Measurements from ENCODE around the gene SSB. TPM values are rescaled to one million over a fixed set of nuclear protein-coding genes. Genes with fewer than 3 reads are reported as not detected.
"Not testable (repeated sequence)": the region's sequence is repeated elsewhere in the genome, so short reads cannot be mapped to it uniquely, and the experiment has no call there.

SSB gene
- total and polyA plus RNA-seq, 7 experiments from 2014 or later: 80.5 to 150 (median 102) TPM

DNA sequence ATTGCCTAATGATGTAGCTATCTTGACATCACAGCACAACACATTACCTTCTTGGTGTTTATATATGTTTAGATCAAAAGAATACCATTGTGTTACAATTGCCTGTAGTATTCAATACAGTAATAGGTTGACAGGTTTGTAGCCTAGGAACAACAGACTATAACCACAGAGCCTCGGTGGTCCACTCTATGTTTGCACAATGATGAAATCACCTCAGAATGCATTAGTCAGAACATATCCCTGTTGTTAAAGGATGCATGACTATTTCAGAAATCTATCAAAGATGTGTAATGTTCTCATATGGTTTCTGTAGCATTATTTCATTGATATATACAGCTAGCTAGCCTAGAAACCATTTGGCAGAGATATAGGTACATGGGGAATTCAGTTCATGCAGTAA, 17.2 kb downstream of the SSB start:
- no peaks in the 10 kb centered on the region for H3K9me3 ChIP-seq (ENCODE audit: control insufficient read depth in 2 of 3, low read length in 3 of 3)
- ATAC-seq (no peak), DNase-seq (no peak)
- Mint-ChIP-seq H3K4me1 (peaks cover 5 to 25% (median 17%) of the 10 kb centered on the region in 7 donors), H3K27me3 (no peaks in the 10 kb centered on the region), H3K4me3 (no peak overlapping the region), H3K36me3 (peaks cover 12 to 45% (median 44%) of the 10 kb centered on the region in 5 donors), H3K9me3 (peaks cover 0 to 9% (median 0%) of the 10 kb centered on the region in 11 donors), H3K27ac (no peak overlapping the region)
- ChIA-PET POLR2A (interaction anchor here (1.2 to 1.3 kb wide), 2 partner anchors 8 to 11 kb away, joined by 3 to 4 read pairs; partner anchors contain the start of genes METTL5 and UBR3), CTCF (interaction anchor here (1.3 kb wide), 1 partner anchor 9 kb away, joined by 3 read pairs; the partner anchor contains the start of gene METTL5)
- no peak overlapping the region for H3K4me3 ChIP-seq (ENCODE audit: low read length)
- intact Hi-C loops (cut with micrococcal nuclease): no loop called here
- H3K4me1 ChIP-seq (ENCODE audit: control insufficient read depth in 2 of 2, insufficient read depth in 2 of 2, low read length in 2 of 2): peaks cover 0 to 3% of the 10 kb centered on the region in 2 donors
- no peak overlapping the region for H3K27ac ChIP-seq (ENCODE audit: low read depth, low read length)
- H3K27me3 ChIP-seq (ENCODE audit: control insufficient read depth in 2 of 2, insufficient read depth in 2 of 2, low read length in 2 of 2): no peaks in the 10 kb centered on the region
- peaks cover 10 to 56% (median 10%) of the 10 kb centered on the region in 3 experiments for H3K36me3 ChIP-seq (ENCODE audit: control insufficient read depth in 2 of 3, insufficient read depth in 3 of 3, low read length in 3 of 3)

DNA sequence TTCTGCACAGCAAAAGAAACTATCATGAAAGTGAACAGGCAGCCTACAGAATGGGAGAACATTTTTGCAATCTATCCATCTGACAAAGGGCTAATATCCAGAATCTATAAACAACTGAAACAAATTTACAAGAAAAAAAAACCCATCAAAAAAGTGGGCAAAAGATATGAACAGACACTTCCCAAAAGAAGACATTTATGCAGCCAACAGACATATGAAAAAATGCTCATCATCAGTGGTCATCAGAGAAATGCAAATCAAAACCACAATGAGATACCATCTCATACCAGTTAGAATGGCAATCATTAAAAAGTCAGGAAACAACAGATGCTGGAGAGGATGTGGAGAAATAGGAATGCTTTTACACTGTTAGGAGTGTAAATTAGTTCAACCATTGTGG, 18.3 kb downstream of the SSB start:
- H3K27ac ChIP-seq (ENCODE audit: low read depth, low read length); H3K4me3 ChIP-seq (ENCODE audit: low read length); DNase-seq; H3K9me3 ChIP-seq (ENCODE audit: control insufficient read depth in 2 of 3, low read length in 3 of 3); intact Hi-C loops (cut with micrococcal nuclease); CTCF ChIA-PET; H3K27me3 ChIP-seq (ENCODE audit: control insufficient read depth in 2 of 2, insufficient read depth in 2 of 2, low read length in 2 of 2); H3K27me3 Mint-ChIP-seq; H3K9me3 Mint-ChIP-seq; ATAC-seq; H3K4me1 ChIP-seq (ENCODE audit: control insufficient read depth in 2 of 2, insufficient read depth in 2 of 2, low read length in 2 of 2); H3K4me3 Mint-ChIP-seq: not testable (repeated sequence)
- Mint-ChIP-seq H3K27ac (peak overlapping the region in 5 of 9 donors; percentile 8 to 54 (median 38)), H3K4me1 (peaks cover 10 to 35% (median 28%) of the 10 kb centered on the region in 7 donors), H3K36me3 (peaks cover 12 to 44% (median 40%) of the 10 kb centered on the region in 5 donors)
- peaks cover 4 to 46% (median 4%) of the 10 kb centered on the region in 3 experiments for H3K36me3 ChIP-seq (ENCODE audit: control insufficient read depth in 2 of 3, insufficient read depth in 3 of 3, low read length in 3 of 3)
- POLR2A ChIA-PET: interaction anchor here (1.2 kb wide), 1 partner anchor 10 kb away, joined by 3 read pairs; the partner anchor contains the start of gene UBR3

GRCh38 chr2:169817369-169817768, 18.7 kb downstream of the SSB start:
- peak overlapping the region in 3 of 9 donors; percentile 34 to 88 (median 54) for H3K27ac Mint-ChIP-seq
- CTCF ChIA-PET: not testable (repeated sequence)

GRCh38 chr2:169818241-169818640, 19.6 kb downstream of the SSB start:
- H3K27me3 ChIP-seq (ENCODE audit: control insufficient read depth in 2 of 2, insufficient read depth in 2 of 2, low read length in 2 of 2): no peaks in the 10 kb centered on the region
- POLR2A ChIA-PET: no interaction called here
- CTCF ChIA-PET: no interaction called here
- no peak overlapping the region for H3K27ac ChIP-seq (ENCODE audit: low read depth, low read length)
- H3K36me3 ChIP-seq (ENCODE audit: control insufficient read depth in 2 of 3, insufficient read depth in 3 of 3, low read length in 3 of 3): peaks cover 4 to 34% (median 4%) of the 10 kb centered on the region in 3 experiments
- Mint-ChIP-seq H3K36me3 (peaks cover 12 to 43% (median 36%) of the 10 kb centered on the region in 5 donors), H3K4me3 (no peak overlapping the region), H3K9me3 (peaks cover 0 to 9% (median 0%) of the 10 kb centered on the region in 11 donors), H3K27me3 (no peaks in the 10 kb centered on the region), H3K4me1 (peaks cover 16 to 48% (median 41%) of the 10 kb centered on the region in 7 donors), H3K27ac (peak overlapping the region in 2 of 9 donors; percentile 13 to 18)
- peaks cover 6 to 9% of the 10 kb centered on the region in 2 donors for H3K4me1 ChIP-seq (ENCODE audit: control insufficient read depth in 2 of 2, insufficient read depth in 2 of 2, low read length in 2 of 2)
- intact Hi-C loops (cut with micrococcal nuclease): no loop called here
- no peak overlapping the region for H3K4me3 ChIP-seq (ENCODE audit: low read length)
- no peak for ATAC-seq
- no peak for DNase-seq
- H3K9me3 ChIP-seq (ENCODE audit: control insufficient read depth in 2 of 3, low read length in 3 of 3): no peaks in the 10 kb centered on the region

More at GRCh38 chr2:169817369-169817768, 18.7 kb downstream of the SSB start:
- intact Hi-C loops (cut with micrococcal nuclease); H3K27ac ChIP-seq (ENCODE audit: low read depth, low read length); H3K9me3 Mint-ChIP-seq; H3K4me3 Mint-ChIP-seq; POLR2A ChIA-PET; H3K27me3 Mint-ChIP-seq; ATAC-seq; H3K9me3 ChIP-seq (ENCODE audit: control insufficient read depth in 2 of 3, low read length in 3 of 3); H3K4me3 ChIP-seq (ENCODE audit: low read length); H3K27me3 ChIP-seq (ENCODE audit: control insufficient read depth in 2 of 2, insufficient read depth in 2 of 2, low read length in 2 of 2); H3K4me1 ChIP-seq (ENCODE audit: control insufficient read depth in 2 of 2, insufficient read depth in 2 of 2, low read length in 2 of 2); DNase-seq: not testable (repeated sequence)
- H3K36me3 ChIP-seq (ENCODE audit: control insufficient read depth in 2 of 3, insufficient read depth in 3 of 3, low read length in 3 of 3): peaks cover 4 to 42% (median 4%) of the 10 kb centered on the region in 3 experiments
- Mint-ChIP-seq H3K4me1 (peaks cover 12 to 39% (median 33%) of the 10 kb centered on the region in 7 donors), H3K36me3 (peaks cover 12 to 44% (median 37%) of the 10 kb centered on the region in 5 donors)

DNA sequence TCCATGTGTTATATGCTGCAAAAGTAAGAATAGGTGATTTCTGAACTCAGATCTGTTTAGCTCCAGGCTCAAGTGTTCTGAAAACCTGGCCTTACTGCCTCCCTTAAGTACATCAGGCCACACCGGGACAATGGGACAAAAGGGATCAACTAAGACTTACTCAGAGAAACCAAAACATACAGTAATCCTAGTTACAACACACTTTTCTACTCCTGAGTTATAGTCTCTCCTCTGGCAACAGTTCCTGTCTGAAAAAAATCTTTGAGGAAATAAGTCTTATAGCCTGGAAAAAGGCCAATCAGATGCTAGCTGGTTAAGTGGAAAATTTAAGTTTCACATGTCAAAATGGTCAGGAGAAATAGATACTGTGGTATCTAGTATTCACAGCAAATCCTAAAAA, 20.4 kb downstream of the SSB start:
- no peaks in the 10 kb centered on the region for H3K9me3 ChIP-seq (ENCODE audit: control insufficient read depth in 2 of 3, low read length in 3 of 3)
- Mint-ChIP-seq H3K27me3 (no peaks in the 10 kb centered on the region), H3K36me3 (peaks cover 12 to 47% (median 36%) of the 10 kb centered on the region in 5 donors), H3K4me1 (peaks cover 23 to 56% (median 50%) of the 10 kb centered on the region in 7 donors), H3K27ac (peak overlapping the region in 6 of 9 donors; percentile 43 to 81 (median 52)), H3K4me3 (no peak overlapping the region), H3K9me3 (peaks cover 0 to 9% (median 0%) of the 10 kb centered on the region in 11 donors)
- intact Hi-C loops (cut with micrococcal nuclease): no loop called here
- DNase-seq (no peak), ATAC-seq (no peak)
- ChIA-PET POLR2A (no interaction called here), CTCF (interaction anchor here (0.5 kb wide), 1 partner anchor 1886 kb away, joined by 3 read pairs; no protein-coding TSS in a partner anchor)
- H3K4me1 ChIP-seq (ENCODE audit: control insufficient read depth in 2 of 2, insufficient read depth in 2 of 2, low read length in 2 of 2): peaks cover 9 to 18% of the 10 kb centered on the region in 2 donors
- H3K27me3 ChIP-seq (ENCODE audit: control insufficient read depth in 2 of 2, insufficient read depth in 2 of 2, low read length in 2 of 2): no peaks in the 10 kb centered on the region
- H3K4me3 ChIP-seq (ENCODE audit: low read length): no peak overlapping the region
- H3K27ac ChIP-seq (ENCODE audit: low read depth, low read length): no peak overlapping the region
- H3K36me3 ChIP-seq (ENCODE audit: control insufficient read depth in 2 of 3, insufficient read depth in 3 of 3, low read length in 3 of 3): peaks cover 4 to 26% (median 4%) of the 10 kb centered on the region in 3 experiments

DNA sequence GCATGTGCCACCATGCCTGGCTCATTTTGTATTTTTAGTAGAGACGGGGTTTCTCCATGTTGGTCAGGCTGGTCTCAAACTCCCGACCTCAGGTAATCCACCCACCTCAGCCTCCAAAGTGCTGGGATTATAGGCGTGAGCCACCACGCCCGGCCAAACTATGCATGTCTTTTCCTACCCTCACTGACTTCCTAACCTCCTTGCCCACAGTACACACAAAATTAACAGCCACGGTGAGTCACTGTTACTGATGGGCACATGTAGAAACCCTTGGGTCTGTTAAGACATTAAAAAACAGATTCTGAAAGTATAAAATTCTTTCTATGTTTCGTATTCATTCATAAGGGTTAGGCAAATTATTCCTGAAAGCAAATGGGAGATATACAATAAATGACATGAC, 21.4 kb downstream of the SSB start:
- peaks cover 25 to 63% (median 57%) of the 10 kb centered on the region in 7 donors for H3K4me1 Mint-ChIP-seq
- H3K4me3 ChIP-seq (ENCODE audit: low read length); DNase-seq; H3K9me3 ChIP-seq (ENCODE audit: control insufficient read depth in 2 of 3, low read length in 3 of 3); H3K4me3 Mint-ChIP-seq; H3K9me3 Mint-ChIP-seq; H3K27ac ChIP-seq (ENCODE audit: low read depth, low read length); H3K27me3 ChIP-seq (ENCODE audit: control insufficient read depth in 2 of 2, insufficient read depth in 2 of 2, low read length in 2 of 2); H3K27me3 Mint-ChIP-seq; ATAC-seq; CTCF ChIA-PET: not testable (repeated sequence)
- peaks cover 12 to 43% (median 35%) of the 10 kb centered on the region in 5 donors for H3K36me3 Mint-ChIP-seq
- peak overlapping the region in 3 of 9 donors; percentile 47 to 67 (median 53) for H3K27ac Mint-ChIP-seq
- peaks cover 4 to 23% (median 4%) of the 10 kb centered on the region in 3 experiments for H3K36me3 ChIP-seq (ENCODE audit: control insufficient read depth in 2 of 3, insufficient read depth in 3 of 3, low read length in 3 of 3)
- H3K4me1 ChIP-seq (ENCODE audit: control insufficient read depth in 2 of 2, insufficient read depth in 2 of 2, low read length in 2 of 2): peaks cover 9 to 22% of the 10 kb centered on the region in 2 donors
- POLR2A ChIA-PET: interaction anchor here (0.7 kb wide), 1 partner anchor 168 kb away, joined by 4 read pairs; no protein-coding TSS in a partner anchor
- intact Hi-C loops (cut with micrococcal nuclease): loop anchor here (10.0 kb wide), 3 partner anchors 455 to 1865 kb away; partner anchors contain the start of genes LRP2 (in 2 of the 2), DYNC1I2 (in 1 of the 2) and STK39 (in 1 of the 2)

Measured in naive thymus-derived CD4-positive, alpha-beta T cell (primary cell).